Measurements from ENCODE around the gene SHISA6. TPM values are rescaled to one million over a fixed set of nuclear protein-coding genes. Genes with fewer than 3 reads are reported as not detected.
A peak's percentile ranks its signal among the peaks of the same experiment; 100 is the strongest.

Gene SHISA6
- total and polyA plus RNA-seq, 7 donors: 0.22 to 1.8 (median 0.40) TPM

- H3K4me1 ChIP-seq: no peaks in the 10 kb centered on the region
- no peak for ATAC-seq
- no peaks in the 10 kb centered on the region for H3K9me3 ChIP-seq
- no peak for DNase-seq
- TF ChIP-seq CTCF (IDR thresholded peaks at IDR 0.05): no peak
- intact Hi-C loops (cut with DNase I): no loop called here
- H3K27ac ChIP-seq: no peak overlapping the region
- no peak overlapping the region for H3K4me3 ChIP-seq
- H3K27me3 ChIP-seq (ENCODE audit: insufficient read depth in 3 of 3, low read length in 2 of 3): no peaks in the 10 kb centered on the region
- WGBS, 3 donors: 48 to 54% (median 50%) methylated on average over 11 of the region's 11 CpGs
- H3K36me3 ChIP-seq (ENCODE audit: insufficient read depth in 1 of 2, low read depth in 1 of 2): no peaks in the 10 kb centered on the region
Observed at GRCh38 chr17:11251561-11252107, 10.6 kb downstream of the SHISA6 start.

DNA sequence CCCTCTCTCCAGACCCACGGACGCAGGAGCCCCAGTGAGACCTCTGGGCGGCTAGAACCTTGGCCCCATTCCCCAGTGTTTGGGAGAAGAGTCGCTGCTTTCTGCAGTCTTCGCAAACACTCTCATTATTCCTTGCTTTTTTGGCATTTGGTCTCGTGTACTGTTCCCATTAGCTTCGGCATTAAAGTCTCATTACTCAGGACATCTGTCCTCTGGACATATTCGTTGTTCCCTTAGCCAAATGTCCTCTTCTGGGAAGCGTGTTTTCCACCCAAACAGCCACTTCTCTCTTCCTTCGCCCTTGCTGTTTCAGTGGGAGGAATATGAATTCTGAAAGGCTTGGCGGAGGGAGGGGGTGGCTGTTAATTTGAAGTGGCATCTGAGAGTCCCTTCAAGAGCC is 11.1 kb downstream of the SHISA6 start:
- 40 to 44% (median 42%) methylated on average over 11 of the region's 11 CpGs for WGBS, 3 donors
- H3K36me3 ChIP-seq (ENCODE audit: insufficient read depth in 1 of 2, low read depth in 1 of 2): no peaks in the 10 kb centered on the region
- H3K4me3 ChIP-seq: no peak overlapping the region
- no peaks in the 10 kb centered on the region for H3K27me3 ChIP-seq (ENCODE audit: insufficient read depth in 3 of 3, low read length in 2 of 3)
- H3K9me3 ChIP-seq: no peaks in the 10 kb centered on the region
- no peak overlapping the region for H3K27ac ChIP-seq
- ATAC-seq (no peak), DNase-seq (no peak)
- no peak for TF ChIP-seq CTCF (IDR thresholded peaks at IDR 0.05)
- H3K4me1 ChIP-seq: no peaks in the 10 kb centered on the region
- intact Hi-C loops (cut with DNase I): no loop called here

DNA sequence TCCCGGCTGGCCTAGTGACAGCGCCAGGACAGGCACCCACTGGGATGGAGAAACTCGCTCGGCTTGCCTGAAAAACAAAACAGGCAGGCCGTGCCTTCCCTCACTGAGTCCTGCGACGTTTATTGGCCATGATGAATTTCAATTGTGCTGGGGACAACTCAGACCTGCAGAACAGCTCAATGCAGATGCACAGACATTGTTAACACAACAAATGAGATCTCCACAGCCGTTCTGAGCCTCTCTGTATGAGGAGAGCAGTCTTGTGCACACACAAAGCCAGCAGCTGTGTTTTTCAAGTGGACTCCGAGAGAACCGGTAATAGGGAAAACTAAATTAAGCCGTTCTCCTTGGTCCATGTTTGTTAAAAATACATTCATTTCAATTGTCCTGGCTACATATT is 15.9 kb downstream of the SHISA6 start:
- Histone ChIP-seq H3K27me3 (ENCODE audit: insufficient read depth in 3 of 3, low read length in 2 of 3) (no peaks in the 10 kb centered on the region), H3K9me3 (no peaks in the 10 kb centered on the region), H3K4me1 (no peaks in the 10 kb centered on the region), H3K4me3 (no peak overlapping the region), H3K36me3 (ENCODE audit: insufficient read depth in 1 of 2, low read depth in 1 of 2) (no peaks in the 10 kb centered on the region), H3K27ac (no peak overlapping the region)
- intact Hi-C loops (cut with DNase I): no loop called here
- no peak for TF ChIP-seq CTCF (IDR thresholded peaks at IDR 0.05)
- 58 to 69% (median 63%) methylated on average over 11 of the region's 11 CpGs for WGBS, 3 donors
- DNase-seq (no peak), ATAC-seq (no peak)

DNA sequence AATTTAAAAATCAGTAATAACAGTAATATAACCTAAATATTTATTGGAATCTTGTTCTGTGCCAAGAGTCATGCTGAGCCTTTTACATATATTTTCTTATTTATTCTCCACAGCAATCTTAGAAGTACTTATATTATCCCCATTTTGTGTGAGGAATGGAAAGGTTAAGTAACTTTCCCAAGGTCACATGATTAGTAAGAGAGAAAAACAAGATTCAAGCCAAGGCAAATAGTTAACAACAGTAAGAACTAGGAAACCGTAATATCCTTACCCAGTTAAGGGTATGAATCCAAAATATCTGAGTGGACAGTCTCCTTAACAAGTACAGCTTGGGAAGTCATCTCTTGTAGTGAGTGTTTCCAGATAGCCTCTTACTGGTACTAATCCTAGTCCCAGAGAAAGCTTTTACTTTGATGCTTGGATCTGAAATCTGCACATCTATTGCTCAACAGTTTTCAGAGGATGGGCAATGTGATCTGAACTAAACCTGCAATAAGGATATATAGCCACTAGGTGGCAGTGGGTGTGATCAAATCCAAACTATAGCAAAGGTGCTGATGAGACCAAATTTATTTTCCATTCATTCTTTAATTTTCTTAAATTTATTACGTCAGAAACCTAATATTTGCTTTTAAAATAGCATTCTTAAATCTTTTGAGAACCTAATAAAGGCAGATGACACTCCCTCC is 23.3 kb downstream of the SHISA6 start:
- intact Hi-C loops (cut with DNase I): no loop called here
- no peak for ATAC-seq

More for the DNA sequence above, 23.3 kb downstream of the SHISA6 start:
- peaks cover 9% of the 10 kb centered on the region for H3K9me3 ChIP-seq
- H3K36me3 ChIP-seq (ENCODE audit: insufficient read depth in 1 of 2, low read depth in 1 of 2): no peaks in the 10 kb centered on the region
- DNase-seq: no peak
- no peak overlapping the region for H3K27ac ChIP-seq
- WGBS, 3 donors: 85 to 88% (median 85%) methylated on average over 2 of the region's 2 CpGs
- TF ChIP-seq CTCF (IDR thresholded peaks at IDR 0.05): peak; percentile 17
- H3K27me3 ChIP-seq (ENCODE audit: insufficient read depth in 3 of 3, low read length in 2 of 3): no peaks in the 10 kb centered on the region
- no peaks in the 10 kb centered on the region for H3K4me1 ChIP-seq
- H3K4me3 ChIP-seq: no peak overlapping the region
